Left hindlimb (tissue), 1 donor: ENCODE results near the gene COL27A1.
A peak's percentile ranks its signal among the peaks of the same experiment; 100 is the strongest.

ENCODE experiments used
- DNase-seq: peaks from one replicate; pipeline ENCODE4 v3.0.0-alpha.2; 2018

The COL27A1 gene

GRCh38 chr9:114230068-114230467 is 74.7 kb downstream of the COL27A1 start:
- no peak for DNase-seq

DNA sequence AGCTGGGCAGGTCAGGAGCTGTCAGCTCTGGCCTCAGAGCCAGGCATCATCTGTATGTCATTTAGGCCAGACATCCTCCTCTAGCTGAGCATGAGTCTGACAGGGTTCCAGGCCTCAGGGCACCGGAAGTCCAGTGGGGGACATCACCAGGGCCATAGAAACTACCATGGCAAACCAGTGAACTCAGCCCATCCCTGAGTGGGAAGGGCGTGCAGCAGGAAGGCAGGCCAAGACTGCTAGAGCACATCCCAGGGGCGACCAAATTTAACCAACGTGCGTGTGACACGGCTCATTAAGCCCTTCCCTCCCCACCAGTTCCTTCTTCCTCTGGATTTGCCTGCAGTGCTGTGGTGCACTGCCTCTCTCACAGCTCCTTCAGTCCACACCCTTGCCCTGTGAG is 75.9 kb downstream of the COL27A1 start:
- DNase-seq: no peak

GRCh38 chr9:114231719-114232449 is 76.5 kb downstream of the COL27A1 start:
- no peak for DNase-seq

GRCh38 chr9:114233491-114234185 is 78.3 kb downstream of the COL27A1 start:
- peak; percentile 92 for DNase-seq

DNA sequence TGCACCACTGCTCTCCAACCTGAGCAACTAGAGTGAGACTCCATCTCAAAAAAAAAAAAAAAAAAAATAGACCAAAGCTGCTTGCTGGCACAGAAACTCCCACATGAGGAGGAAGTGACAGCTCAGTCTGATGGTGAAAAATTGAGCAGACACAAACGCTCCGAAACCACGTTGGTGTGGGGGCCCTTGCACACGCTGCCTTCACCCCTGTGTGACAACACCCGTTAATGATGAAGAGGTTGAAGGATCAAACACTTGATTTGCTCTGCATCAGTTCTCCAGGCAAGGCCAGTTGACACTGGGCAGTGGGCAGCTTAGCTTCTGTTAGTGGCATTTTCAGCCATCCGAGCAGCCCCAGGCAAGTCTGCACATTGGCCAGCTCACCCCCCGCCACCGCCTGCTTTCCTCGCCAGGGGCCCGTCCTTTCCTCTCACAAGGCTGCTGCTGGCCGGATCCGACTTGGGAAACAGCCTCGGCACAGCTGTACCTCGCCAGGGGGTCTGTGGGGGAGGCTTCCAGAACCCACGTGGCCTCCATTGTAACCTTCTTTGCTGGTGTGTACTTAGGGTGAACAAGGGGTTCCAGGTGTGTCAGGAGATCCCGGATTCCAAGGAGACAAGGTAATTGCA is 79.8 kb downstream of the COL27A1 start:
- no peak for DNase-seq

- DNase-seq: no peak
Measured at GRCh38 chr9:114236391-114237138, 81.2 kb downstream of the COL27A1 start.

- no peak for DNase-seq
Measured at GRCh38 chr9:114237247-114237646, 81.9 kb downstream of the COL27A1 start.

DNA sequence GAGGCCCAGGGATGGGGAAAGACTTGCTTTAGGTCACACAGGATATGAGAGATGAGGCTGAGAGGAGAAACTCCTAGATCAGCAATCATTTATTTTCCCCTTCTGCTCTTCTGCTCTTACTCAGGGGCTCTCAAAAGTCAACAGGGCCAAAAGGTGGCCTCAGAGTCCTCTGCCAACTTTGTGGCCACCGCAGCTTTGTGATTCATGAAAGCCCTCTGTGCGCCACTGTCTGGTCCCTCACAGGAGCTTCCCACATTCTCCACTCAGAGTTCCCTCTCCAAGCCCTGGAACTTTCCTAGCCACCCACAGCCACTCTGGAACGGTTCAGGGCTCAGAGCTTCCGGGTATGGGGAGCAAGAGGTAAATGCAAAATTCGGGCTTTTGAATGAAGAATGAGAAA is 82.4 kb downstream of the COL27A1 start:
- no peak for DNase-seq

DNA sequence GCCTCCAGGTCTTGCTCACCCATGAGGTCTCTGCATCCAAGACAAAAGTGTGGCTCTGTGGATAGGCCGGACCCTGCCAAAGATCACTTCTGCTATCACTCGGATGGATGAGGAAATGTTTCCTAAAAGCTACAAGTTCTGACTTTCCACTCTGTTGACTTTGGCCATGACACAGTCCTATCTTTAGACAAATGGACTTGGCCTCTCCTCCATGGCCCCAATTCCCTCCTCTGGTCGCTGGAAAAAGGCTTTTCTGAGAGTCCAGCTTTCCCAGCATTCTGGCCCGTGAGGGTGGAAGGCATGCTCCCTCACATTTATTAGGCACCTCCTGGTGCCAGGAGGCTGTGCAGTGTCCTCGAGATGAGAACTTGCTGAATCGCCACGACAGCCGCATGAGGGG is 83.1 kb downstream of the COL27A1 start:
- DNase-seq: peak; percentile 68

GRCh38 chr9:114238891-114239875 is 83.8 kb downstream of the COL27A1 start:
- no peak for DNase-seq

GRCh38 chr9:114240216-114240615 is 84.9 kb downstream of the COL27A1 start:
- no peak for DNase-seq

DNA sequence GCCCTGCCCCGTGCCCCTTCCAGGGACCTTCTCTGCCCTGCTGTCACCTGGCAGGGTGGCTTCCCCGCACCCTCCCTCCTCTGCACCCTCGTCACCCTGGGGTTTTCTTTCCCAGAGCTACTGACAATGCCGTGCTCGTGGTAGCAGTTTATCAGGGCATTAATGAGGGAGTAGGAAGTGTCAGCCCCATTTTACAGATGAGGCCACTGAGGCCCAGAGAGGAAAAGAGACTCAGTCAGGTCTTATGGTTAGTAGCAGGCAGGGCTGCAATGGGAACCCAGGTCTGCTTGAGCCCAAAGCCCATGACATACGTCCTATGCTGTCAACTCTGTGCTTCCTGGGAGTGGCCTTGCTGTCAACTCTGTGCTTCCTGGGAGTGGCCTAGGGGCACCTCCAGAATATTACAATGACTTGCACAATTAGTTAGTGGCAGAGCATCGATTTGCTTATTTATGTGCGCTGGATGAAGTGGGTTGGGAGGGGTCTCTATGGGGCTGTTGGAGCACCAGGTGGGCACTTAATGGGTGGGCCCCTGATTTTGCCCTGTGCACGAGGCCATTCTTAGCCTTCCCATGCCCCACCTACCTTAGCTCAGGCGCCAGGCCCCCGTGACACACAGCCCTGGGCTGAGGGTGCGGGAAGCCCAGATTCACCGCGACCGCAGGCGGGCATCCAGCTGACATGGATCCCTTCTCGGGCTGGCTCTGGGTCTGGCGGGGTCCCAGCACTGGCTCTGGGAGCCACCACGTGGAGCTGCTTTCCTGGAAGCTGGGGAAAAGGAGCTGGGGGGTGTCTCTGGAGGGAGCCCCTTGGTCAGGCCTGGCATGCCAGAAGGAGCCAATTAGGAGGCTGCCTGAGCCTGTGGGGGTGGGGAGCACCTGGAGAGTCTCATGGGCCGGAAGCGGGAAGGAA is 85.6 kb downstream of the COL27A1 start:
- no peak for DNase-seq

DNA sequence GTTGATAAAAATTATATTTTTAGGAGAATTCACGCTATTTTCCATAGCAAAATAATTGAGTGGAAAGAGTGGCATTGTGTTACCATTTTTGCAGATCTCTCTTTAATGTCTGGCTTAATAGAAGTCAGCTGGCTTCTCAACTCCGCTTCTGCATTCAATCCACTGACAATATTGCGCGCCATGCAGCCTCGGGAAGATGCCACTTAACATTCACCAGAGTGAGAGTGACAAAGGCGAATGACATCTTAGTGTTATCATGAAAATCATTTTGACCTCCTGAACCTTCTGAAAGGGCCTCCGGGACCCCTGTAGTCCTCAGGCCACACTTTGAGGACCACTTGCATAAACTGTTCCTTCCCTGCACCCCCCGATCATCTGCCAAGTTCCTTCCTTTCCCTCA is 87.5 kb downstream of the COL27A1 start:
- DNase-seq: no peak

DNA sequence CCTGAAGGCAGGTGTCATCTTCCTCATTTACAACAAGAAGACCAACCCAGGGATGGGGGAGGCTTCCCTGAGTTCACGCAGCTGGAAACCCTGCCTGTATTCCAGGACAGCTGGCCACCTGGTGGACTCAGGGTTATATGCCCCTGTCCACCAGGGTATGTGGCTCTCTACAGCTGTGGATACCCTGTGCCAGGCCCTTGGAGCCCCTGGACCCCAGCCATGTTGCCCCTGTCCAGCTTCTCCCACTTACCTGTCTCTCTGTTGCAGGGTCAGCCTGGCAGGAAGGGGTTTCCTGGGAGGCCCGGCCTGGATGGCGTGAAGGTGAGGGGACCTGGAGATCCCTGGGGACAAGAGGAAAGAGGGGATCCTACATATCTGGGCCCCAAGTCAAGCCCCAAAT is 87.9 kb downstream of the COL27A1 start:
- no peak for DNase-seq

DNA sequence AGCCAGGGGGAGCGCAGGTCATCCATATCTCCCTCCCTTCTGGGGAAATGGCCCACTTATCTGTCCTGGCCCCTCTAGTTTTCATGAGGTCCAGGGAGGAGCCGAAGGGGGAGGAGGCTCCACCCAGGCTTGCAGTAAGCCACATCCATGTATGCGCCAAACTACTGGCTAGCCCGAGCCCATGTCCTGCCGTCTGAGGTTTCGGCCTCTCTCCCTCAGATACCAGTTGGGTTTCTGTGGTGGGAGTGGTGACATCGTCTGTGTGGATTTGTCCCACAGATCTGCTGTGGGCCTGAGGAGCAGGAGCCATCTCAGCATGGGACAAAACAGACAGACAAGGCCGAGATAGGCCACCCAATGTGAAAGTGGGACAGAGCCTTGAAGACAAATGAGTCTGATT is 89.2 kb downstream of the COL27A1 start:
- peak; percentile 59 for DNase-seq

GRCh38 chr9:114246558-114246957 is 91.2 kb downstream of the COL27A1 start:
- peak; percentile 63 for DNase-seq

DNA sequence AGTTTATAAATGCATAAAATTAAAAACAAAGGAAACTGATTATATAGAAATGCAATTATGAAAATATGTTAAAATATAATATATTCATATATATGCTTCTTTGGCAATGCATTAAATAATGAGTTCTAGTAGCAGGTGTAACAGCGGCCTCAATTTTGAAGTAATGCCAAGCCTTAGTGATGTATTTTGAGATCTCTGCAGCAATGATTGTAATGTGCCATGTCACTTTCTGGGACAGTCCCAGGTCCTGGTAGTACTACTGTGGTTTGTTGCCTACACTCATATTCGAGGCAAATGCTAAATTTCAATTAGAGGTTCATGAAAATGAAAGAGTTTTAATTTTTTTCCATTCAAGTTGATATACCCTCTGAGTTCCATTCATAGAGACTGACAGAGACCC is 91.7 kb downstream of the COL27A1 start:
- no peak for DNase-seq

DNA sequence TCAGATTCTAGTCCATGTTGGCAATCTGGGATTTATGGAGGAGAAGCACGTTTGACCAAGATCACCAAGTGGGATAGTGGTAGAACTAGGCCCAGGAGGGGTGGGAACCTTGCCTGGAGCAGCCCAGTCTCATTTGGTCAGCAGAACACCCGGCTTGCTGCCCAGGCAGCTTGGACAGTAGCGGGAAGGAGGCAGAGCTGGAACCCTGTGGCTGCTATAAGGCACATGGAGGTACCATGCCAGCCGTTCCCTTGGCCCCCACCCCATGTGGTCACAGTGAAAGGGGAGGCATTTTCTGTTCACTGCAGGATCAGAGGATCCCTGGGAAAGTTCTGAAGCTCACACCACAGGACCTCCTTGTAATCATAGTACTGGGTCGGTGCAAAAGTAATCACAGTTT is 92.2 kb downstream of the COL27A1 start:
- no peak for DNase-seq

GRCh38 chr9:114248299-114248707 is 93.0 kb downstream of the COL27A1 start:
- peak; percentile 58 for DNase-seq

DNA sequence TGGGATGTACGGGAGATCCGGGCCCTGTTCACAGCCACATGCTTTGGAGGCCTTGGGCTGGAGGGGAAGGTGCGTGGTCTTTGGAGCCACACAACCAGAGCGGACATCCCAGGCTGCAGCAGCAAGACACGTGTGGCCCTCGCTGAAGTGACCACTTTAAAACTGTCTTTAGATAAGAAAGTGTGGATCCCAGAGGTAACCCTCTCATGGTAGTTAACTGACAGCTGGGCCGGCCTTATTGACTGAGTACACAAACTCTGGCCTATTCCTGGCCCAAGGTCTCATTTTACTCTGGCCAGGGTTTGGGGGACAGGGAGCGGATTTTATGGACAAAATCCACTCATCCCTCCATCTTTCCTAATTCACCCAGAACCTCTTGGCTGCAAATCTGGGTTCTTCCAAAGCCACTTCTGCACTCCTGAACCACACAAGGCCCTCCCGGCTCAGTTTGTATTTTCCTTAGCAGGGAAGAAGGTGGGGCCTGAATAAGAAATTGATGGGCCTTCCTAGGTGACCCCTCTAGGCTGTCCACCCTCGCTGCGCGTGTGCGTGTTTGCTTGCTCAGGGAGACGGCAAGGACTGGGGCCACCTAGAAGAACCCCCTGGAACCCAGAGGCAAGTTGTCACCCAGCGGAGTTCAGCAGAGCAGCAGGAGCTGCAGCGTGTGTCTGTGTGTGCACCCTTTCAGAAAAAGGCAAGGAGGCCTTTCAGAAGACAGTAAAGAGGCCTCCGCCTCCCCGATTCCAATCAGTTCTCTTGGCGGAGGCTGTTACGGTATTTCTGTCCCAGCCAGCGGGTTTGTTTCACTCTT is 94.3 kb downstream of the COL27A1 start:
- no peak for DNase-seq
